Gastroesophageal sphincter (tissue), 3 donors: ENCODE measurements around the gene PTPRK.

Experiments used
- CTCF ChIP-seq, 4 experiments: fragments of 200-600 bp in 2 of 4; fragments of 450-650 bp in 2 of 4; sonication (generic) in 1 of 4; IDR thresholded peaks; one replicate each; pipeline ENCODE4 v1.5.1; 2017 to 2019; ENCODE audit warnings: antibody characterized with exemption in 4 of 4, mild to moderate bottlenecking in 2 of 4, moderate library complexity in 2 of 4
- POLR2A ChIP-seq, 2 donors: fragments of 450-650 bp; IDR thresholded peaks; one replicate each; pipeline ENCODE4 v1.6.1; 2017; ENCODE audit warnings: antibody characterized with exemption in 2 of 2, mild to moderate bottlenecking in 2 of 2, moderate library complexity in 1 of 2
- POLR2AphosphoS5 ChIP-seq: sonication (generic); formaldehyde crosslinking; IDR thresholded peaks from one replicate; pipeline ENCODE4 v1.6.1; 2017; ENCODE audit warnings: antibody characterized with exemption

GRCh38 chr6:128053109-128053508 lies 467.3 kb downstream of the PTPRK start:
- TF ChIP-seq POLR2AphosphoS5 (no peak), POLR2A (IDR thresholded peaks at IDR 0.05) (no peak), CTCF (IDR thresholded peaks at IDR 0.05) (no peak)
